NCI-H2171 treated with DMSO at 0.1 percent for 48 hours (cell line): ENCODE data around the gene PCDHGA8.
"Not testable (repeated sequence)": the region's sequence is repeated elsewhere in the genome, so short reads cannot be mapped to it uniquely, and the experiment has no call there.

Experiments used
- DNase-seq: peaks from one replicate; lab custom pipeline; 2025; lab: John Stamatoyannopoulos, UW

Gene PCDHGA8

DNA sequence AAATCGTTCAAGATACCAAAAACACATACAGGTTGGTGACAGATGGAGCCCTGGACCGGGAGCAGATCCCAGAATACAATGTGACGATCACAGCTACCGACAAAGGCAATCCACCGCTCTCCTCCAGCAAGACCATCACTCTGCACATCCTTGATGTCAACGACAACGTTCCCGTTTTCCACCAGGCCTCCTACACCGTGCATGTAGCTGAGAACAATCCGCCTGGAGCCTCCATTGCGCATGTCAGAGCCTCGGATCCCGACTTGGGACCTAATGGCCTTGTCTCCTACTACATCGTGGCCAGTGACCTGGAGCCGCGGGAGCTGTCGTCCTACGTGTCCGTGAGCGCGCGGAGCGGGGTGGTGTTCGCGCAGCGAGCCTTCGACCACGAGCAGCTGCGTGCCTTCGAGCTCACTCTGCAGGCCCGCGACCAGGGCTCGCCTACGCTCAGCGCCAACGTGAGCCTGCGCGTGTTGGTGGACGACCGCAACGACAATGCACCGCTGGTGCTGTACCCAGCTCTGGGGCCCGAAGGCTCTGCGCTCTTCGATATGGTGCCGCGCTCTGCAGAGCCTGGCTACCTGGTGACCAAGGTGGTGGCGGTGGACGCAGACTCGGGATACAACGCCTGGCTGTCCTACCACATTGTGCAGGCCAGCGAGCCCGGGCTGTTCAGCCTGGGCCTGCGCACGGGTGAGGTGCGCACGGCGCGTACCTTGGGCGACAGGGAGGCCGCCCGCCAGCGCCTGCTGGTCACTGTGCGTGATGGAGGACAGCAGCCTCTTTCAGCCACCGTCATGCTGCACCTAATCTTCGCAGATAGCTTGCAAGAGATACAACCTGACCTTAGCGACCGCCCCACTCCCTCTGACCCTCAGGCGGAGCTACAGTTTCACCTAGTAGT lies 20.6 kb upstream of the PCDHGA8 start:
- no peak for DNase-seq

DNA sequence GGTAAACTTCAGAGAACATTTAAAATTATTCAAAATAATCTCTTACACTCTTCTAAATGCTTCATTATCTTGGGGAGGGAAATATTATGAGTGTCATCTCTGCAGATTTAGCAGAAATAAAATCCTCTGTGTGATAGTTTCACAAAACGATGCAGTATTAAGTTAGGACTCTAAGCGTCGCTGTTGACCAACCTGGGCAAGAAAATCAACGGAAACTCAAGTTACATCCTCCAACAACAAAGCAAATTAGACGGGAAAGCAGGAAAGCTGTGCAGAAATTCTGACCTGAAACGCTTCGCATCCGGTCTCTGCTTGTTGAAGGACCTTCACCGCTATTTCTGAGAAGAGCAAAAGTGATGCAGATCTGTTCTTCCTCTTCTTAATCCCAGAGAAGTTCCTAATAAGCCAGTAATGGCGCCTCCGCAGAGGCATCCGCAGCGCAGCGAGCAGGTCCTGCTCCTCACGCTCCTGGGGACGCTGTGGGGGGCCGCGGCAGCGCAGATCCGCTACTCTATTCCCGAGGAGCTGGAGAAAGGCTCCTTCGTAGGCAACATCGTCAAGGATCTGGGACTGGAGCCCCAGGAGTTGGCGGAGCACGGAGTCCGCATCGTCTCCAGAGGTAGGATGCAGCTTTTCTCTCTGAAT lies 18.6 kb upstream of the PCDHGA8 start, which contains the start of gene PCDHGA6:
TSS of gene PCDHGA6 (plus strand) at position 219 of the 645 bp plus-strand sequence. CDS start at position 412, 193 bp downstream.
- DNase-seq = no peak

DNA sequence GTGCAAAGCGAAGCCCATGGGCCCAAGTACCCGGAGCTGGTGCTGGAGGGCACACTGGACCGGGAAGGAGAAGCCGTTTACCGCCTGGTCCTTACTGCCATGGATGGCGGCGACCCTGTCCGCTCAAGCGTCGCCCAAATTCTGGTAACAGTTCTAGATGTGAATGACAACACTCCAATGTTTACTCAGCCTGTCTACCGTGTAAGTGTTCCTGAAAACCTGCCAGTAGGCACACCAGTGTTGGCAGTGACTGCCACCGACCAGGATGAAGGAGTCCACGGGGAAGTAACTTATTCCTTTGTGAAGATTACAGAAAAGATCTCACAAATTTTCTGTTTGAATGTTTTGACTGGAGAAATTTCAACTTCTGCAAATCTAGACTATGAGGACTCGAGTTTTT lies 17.8 kb upstream of the PCDHGA8 start:
- DNase-seq = no peak

- DNase-seq = not testable (repeated sequence)
Observed at GRCh38 chr5:141375444-141376155, 16.8 kb upstream of the PCDHGA8 start.

DNA sequence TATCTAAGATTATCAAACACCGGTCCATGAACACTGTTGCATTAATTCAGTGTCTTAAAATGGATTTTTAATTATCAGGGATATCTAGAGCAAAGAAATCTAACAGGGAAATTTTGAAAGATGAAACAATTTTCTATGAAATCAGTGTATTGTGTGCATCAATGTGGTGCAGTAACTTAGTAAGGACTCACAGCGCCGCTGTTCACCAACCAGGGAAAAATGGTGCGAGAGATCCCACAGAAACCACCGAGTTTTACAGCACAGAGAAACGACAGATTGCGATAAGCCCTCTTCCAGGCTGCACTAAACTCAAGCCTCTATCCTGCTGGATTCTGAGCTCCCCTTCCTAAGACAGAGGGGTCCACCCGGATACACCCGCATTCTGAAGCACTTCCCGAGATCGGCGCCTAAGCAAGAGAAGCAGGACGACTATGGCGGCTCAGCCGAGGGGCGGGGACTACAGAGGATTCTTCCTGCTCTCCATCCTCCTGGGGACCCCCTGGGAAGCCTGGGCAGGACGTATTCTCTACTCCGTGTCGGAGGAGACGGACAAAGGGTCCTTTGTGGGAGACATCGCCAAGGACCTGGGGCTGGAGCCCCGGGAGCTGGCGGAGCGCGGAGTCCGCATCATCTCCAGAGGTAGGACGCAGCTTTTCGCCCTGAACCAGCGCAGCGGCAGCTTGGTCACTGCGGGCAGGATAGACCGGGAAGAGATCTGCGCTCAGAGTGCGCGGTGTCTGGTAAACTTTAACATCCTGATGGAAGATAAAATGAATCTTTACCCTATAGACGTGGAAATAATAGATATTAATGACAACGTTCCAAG lies 9.8 kb upstream of the PCDHGA8 start, which contains the start of gene PCDHGA7:
TSS of gene PCDHGA7 (plus strand) at position 274 of the 826 bp plus-strand sequence. CDS start at position 432, 158 bp downstream.
- no peak for DNase-seq

DNA sequence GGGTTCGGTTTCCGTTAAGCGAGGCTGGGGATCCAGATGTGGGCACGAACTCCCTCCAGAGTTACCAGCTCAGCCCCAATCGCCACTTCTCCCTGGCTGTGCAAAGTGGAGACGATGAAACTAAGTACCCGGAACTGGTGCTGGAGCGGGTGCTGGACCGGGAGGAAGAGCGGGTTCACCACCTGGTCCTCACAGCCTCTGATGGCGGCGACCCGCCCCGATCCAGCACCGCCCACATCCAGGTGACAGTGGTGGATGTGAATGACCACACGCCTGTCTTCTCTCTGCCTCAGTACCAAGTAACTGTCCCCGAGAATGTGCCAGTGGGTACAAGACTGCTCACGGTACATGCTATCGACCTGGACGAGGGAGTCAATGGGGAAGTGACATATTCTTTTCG lies 9.1 kb upstream of the PCDHGA8 start:
- no peak for DNase-seq

- DNase-seq = no peak
Observed at GRCh38 chr5:141384471-141385267, 7.8 kb upstream of the PCDHGA8 start.

DNA sequence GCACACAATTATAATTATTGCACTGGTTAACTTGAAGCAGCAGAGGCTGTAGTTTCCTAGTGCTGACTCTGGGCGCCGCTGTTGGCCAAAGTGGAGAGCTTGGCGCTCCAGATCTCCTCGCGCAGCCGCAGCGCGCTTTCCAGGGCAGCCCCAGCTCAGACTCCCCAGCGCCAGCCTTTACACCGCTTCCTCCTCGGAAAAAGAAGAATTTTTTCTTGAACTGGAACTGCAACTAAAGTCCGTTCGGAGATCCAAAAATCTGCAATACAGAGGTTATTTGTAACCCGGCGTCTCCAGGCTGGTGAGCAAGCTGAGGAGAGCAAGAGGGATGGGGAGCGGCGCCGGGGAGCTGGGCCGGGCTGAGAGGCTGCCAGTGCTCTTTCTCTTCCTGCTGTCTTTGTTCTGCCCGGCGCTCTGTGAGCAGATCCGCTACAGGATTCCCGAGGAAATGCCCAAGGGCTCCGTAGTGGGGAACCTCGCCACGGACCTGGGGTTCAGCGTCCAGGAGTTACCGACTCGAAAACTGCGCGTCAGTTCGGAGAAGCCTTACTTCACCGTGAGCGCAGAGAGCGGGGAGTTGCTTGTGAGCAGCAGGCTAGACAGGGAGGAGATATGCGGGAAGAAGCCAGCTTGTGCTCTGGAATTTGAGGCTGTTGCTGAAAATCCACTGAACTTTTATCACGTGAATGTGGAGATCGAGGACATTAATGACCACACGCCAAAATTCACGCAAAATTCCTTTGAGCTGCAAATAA lies 4.7 kb upstream of the PCDHGA8 start, which contains the start of gene PCDHGB4:
TSS of gene PCDHGB4 (plus strand) at position 142 of the 755 bp plus-strand sequence. CDS start at position 329, 187 bp downstream.
- not testable (repeated sequence) for DNase-seq

GRCh38 chr5:141388661-141389060 lies 3.8 kb upstream of the PCDHGA8 start:
- no peak for DNase-seq

DNA sequence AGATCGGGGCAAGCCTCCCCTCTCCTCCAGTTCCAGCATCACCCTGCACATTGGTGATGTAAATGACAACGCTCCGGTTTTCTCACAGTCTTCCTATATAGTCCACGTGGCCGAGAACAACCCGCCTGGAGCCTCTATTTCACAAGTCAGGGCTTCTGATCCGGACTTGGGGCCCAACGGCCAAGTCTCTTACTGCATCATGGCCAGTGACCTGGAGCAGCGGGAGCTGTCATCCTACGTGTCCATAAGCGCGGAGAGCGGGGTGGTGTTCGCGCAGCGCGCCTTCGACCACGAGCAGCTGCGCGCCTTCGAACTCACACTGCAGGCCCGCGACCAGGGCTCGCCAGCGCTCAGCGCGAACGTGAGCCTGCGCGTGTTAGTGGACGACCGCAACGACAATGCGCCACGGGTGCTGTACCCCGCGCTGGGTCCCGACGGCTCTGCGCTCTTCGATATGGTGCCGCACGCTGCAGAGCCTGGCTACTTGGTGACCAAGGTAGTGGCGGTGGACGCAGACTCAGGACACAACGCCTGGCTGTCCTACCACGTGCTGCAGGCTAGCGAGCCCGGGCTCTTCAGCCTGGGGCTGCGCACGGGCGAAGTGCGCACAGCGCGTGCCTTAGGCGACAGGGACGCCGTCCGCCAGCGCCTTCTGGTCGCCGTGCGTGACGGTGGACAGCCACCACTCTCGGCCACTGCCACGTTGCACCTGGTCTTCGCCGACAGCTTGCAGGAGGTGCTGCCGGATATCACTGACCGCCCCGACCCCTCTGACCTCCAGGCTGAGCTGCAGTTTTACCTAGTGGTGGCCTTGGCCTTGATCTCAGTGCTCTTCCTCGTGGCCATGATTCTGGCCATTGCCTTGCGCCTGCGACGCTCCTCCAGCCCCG lies 3.0 kb upstream of the PCDHGA8 start:
- DNase-seq = no peak

DNA sequence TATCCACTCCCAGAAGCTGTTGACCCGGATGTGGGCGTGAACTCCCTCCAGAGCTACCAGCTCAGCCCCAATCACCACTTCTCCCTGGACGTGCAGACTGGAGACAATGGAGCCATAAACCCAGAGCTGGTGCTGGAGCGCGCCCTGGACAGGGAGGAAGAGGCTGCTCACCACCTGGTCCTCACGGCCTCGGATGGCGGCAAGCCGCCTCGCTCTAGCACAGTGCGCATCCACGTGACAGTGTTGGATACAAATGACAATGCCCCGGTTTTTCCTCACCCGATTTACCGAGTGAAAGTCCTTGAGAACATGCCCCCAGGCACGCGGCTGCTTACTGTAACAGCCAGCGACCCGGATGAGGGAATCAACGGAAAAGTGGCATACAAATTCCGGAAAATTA lies 834 bp downstream of the PCDHGA8 start:
- no peak for DNase-seq

DNA sequence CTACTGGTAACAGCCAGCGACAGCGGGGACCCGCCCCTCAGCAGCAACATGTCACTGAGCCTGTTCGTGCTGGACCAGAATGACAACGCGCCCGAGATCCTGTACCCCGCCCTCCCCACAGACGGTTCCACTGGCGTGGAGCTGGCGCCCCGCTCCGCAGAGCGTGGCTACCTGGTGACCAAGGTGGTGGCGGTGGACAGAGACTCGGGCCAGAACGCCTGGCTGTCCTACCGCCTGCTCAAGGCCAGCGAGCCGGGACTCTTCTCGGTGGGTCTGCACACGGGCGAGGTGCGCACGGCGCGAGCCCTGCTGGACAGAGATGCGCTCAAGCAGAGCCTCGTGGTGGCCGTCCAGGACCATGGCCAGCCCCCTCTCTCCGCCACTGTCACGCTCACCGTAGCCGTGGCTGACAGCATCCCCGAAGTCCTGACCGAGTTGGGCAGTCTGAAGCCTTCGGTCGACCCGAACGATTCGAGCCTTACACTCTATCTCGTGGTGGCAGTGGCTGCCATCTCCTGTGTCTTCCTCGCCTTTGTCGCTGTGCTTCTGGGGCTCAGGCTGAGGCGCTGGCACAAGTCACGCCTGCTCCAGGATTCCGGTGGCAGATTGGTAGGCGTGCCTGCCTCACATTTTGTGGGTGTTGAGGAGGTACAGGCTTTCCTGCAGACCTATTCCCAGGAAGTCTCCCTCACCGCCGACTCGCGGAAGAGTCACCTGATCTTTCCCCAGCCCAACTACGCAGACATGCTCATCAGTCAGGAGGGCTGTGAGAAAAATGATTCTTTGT lies 2.2 kb downstream of the PCDHGA8 start:
- not testable (repeated sequence) for DNase-seq

- not testable (repeated sequence) for DNase-seq
Observed at GRCh38 chr5:141397756-141398551, 5.5 kb downstream of the PCDHGA8 start, which contains the start of gene PCDHGB5. Gene PCDHGB5, plus strand, starts transcription at chr5:141397947. Its CDS starts 181 bp downstream, at chr5:141398128.

DNA sequence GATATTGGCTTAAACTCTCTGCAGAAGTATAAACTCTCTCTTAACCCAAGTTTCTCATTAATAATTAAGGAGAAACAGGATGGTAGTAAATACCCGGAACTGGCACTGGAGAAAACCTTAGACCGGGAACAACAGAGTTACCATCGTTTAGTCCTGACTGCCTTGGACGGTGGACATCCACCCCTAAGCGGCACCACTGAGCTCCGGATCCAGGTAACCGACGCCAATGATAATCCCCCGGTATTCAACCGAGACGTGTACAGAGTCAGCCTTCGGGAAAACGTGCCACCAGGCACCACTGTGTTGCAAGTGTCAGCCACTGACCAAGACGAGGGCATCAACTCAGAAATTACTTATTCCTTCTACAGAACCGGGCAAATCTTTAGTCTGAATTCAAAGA lies 6.2 kb downstream of the PCDHGA8 start:
- DNase-seq = no peak

GRCh38 chr5:141399555-141400258 lies 7.3 kb downstream of the PCDHGA8 start:
- no peak for DNase-seq

DNA sequence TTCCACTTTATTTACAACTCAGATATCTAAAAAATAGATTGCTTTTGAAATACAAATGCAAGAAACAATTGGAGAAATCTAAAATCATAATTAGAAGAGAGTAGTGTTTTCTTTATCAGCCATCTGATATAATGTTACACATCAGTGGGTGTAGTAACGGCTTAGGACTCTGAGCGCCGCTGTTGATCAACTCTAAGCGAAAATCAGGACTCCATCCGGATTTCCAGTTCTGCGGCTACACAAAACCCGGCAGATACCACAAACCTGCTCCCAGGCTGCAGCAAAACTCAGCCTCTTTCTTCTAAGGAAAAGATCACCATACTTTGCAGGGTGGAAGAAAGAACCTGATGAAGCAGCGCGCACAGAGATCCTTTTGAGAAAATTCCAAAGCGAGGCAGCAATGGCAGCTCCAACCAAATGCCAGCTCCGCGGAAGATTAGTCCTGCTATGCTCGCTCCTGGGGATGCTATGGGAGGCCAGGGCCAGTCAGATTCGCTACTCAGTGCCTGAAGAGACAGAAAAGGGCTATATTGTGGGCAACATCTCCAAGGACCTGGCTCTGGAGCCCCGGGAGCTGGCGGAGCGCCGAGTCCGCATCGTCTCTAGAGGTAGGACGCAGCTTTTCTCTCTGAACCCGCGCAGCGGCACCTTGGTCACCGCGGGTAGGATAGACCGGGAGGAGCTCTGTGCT lies 10.3 kb downstream of the PCDHGA8 start, which contains the start of gene PCDHGA9:
TSS of gene PCDHGA9 (plus strand) at position 226 of the 691 bp plus-strand sequence. CDS start at position 401, 175 bp downstream.
- peak; percentile 5 for DNase-seq
